ENCODE results near the gene ITGA6. TPM values are rescaled to one million over a fixed set of nuclear protein-coding genes. Genes with fewer than 3 reads are reported as not detected.

ITGA6 gene
- total RNA-seq, 1 donor from 2014 or later, result 35.3 TPM

- Mint-ChIP-seq H3K4me3 (ENCODE audit: unreplicated experiment) (no peak overlapping the region), H3K27ac (ENCODE audit: unreplicated experiment) (peak overlapping the region; percentile 34), H3K4me1 (ENCODE audit: low read depth, unreplicated experiment) (peaks cover 35% of the 10 kb centered on the region), H3K36me3 (ENCODE audit: low read depth, unreplicated experiment) (peaks cover 2% of the 10 kb centered on the region), H3K27me3 (ENCODE audit: low read depth, unreplicated experiment) (no peaks in the 10 kb centered on the region), H3K9me3 (ENCODE audit: unreplicated experiment) (peaks cover 7% of the 10 kb centered on the region)
- TF ChIP-seq EZH2 (IDR thresholded peaks at IDR 0.05; ENCODE audit: insufficient read depth, low read length) (no peak), CTCF (IDR thresholded peaks at IDR 0.05; ENCODE audit: insufficient read depth, low read depth, low read length) (no peak)
- H3K9me3 ChIP-seq (ENCODE audit: insufficient read depth, low read depth, low read length), result peaks cover 6% of the 10 kb centered on the region
- no peak for DNase-seq (ENCODE audit: low read depth)
- H3K79me2 ChIP-seq (ENCODE audit: insufficient read depth, low read length), result no peaks in the 10 kb centered on the region
- H3K4me2 ChIP-seq (ENCODE audit: low read length), result no peak overlapping the region
- H3K27me3 ChIP-seq (ENCODE audit: insufficient read depth, low read length), result no peaks in the 10 kb centered on the region
- H4K20me1 ChIP-seq (ENCODE audit: insufficient read depth, low read length), result no peaks in the 10 kb centered on the region
- no peaks in the 10 kb centered on the region for H3K36me3 ChIP-seq (ENCODE audit: insufficient read depth, low read length)
- no peak overlapping the region for H3K4me3 ChIP-seq (ENCODE audit: insufficient read depth, low read depth, low read length)
- no peak for FAIRE-seq
- no peak overlapping the region for H2AFZ ChIP-seq (ENCODE audit: low read depth, low read length)
- H3K4me1 ChIP-seq (ENCODE audit: insufficient read depth, low read length), result peaks cover 16% of the 10 kb centered on the region
- H3K27ac ChIP-seq (ENCODE audit: low read depth, low read length), result no peak overlapping the region
- no peak overlapping the region for H3K9ac ChIP-seq (ENCODE audit: low read length)
Measured at GRCh38 chr2:172551271-172551670, 123.9 kb downstream of the ITGA6 start.

GRCh38 chr2:172552547-172553291 lies 125.3 kb downstream of the ITGA6 start:
- Histone ChIP-seq H3K9ac (ENCODE audit: low read length) (no peak overlapping the region), H3K4me1 (ENCODE audit: insufficient read depth, low read length) (peaks cover 23% of the 10 kb centered on the region), H4K20me1 (ENCODE audit: insufficient read depth, low read length) (no peaks in the 10 kb centered on the region), H3K36me3 (ENCODE audit: insufficient read depth, low read length) (no peaks in the 10 kb centered on the region), H3K9me3 (ENCODE audit: insufficient read depth, low read depth, low read length) (peaks cover 3% of the 10 kb centered on the region), H3K27me3 (ENCODE audit: insufficient read depth, low read length) (no peaks in the 10 kb centered on the region), H3K27ac (ENCODE audit: low read depth, low read length) (peak overlapping the region; percentile 15), H3K4me3 (ENCODE audit: insufficient read depth, low read depth, low read length) (no peak overlapping the region), H2AFZ (ENCODE audit: low read depth, low read length) (no peak overlapping the region), H3K79me2 (ENCODE audit: insufficient read depth, low read length) (peaks cover 13% of the 10 kb centered on the region), H3K4me2 (ENCODE audit: low read length) (peak overlapping the region; percentile 42)
- no peak overlapping the region for H3K4me3 Mint-ChIP-seq (ENCODE audit: unreplicated experiment)
- no peaks in the 10 kb centered on the region for H3K27me3 Mint-ChIP-seq (ENCODE audit: low read depth, unreplicated experiment)
- DNase-seq (ENCODE audit: low read depth), result peak; percentile 95
- TF ChIP-seq EZH2 (IDR thresholded peaks at IDR 0.05; ENCODE audit: insufficient read depth, low read length) (no peak), CTCF (IDR thresholded peaks at IDR 0.05; ENCODE audit: insufficient read depth, low read depth, low read length) (no peak)
- H3K4me1 Mint-ChIP-seq (ENCODE audit: low read depth, unreplicated experiment), result peaks cover 40% of the 10 kb centered on the region
- FAIRE-seq, result no peak
- peak overlapping the region; percentile 69 for H3K27ac Mint-ChIP-seq (ENCODE audit: unreplicated experiment)
- peaks cover 2% of the 10 kb centered on the region for H3K36me3 Mint-ChIP-seq (ENCODE audit: low read depth, unreplicated experiment)
- H3K9me3 Mint-ChIP-seq (ENCODE audit: unreplicated experiment), result peaks cover 4% of the 10 kb centered on the region

Data from astrocyte (in vitro differentiated cells and primary cell).